SK-N-SH (cell line): ENCODE measurements around the gene KDM6B. TPM values are rescaled to one million over a fixed set of nuclear protein-coding genes. Genes with fewer than 3 reads are reported as not detected.
A peak's percentile ranks its signal among the peaks of the same experiment; 100 is the strongest.

ENCODE experiments used
- CTCF ChIA-PET: fragments of 300-600, 350-600 bp; formaldehyde crosslinking; extraction: SDS; loops from one replicate; lab custom pipeline; 2021; lab: Yijun Ruan, JAX
- POLR2A ChIA-PET: fragments of 350-600 bp; sonication (Branson Sonifier 250); formaldehyde crosslinking; extraction: SDS; loops from one replicate; lab custom pipeline; 2020; ENCODE audit warnings: antibody characterized with exemption, inconsistent platforms; lab: Yijun Ruan, JAX
- DNase-seq: peaks from one replicate; pipeline ENCODE4 v3.0.0; 2012
- H2AFZ ChIP-seq: fragments of 200-600 bp; sonication (generic); 2 replicates; pipeline ENCODE4 v1.8.1; 2016; ENCODE audit warnings: antibody characterized with exemption, mild to moderate bottlenecking, low read depth
- H3F3A ChIP-seq: fragments of 200-600 bp; sonication (generic); replicated peaks from 2 replicates; pipeline ENCODE3; 2016; ENCODE audit warnings: antibody characterized with exemption, mild to moderate bottlenecking; ENCODE audit not compliant: insufficient read depth
- H3K27ac ChIP-seq, 2 experiments: fragments of 200-500 bp in 1 of 2; fragments of 200-600 bp in 1 of 2; sonication (Bioruptor generic) in 1 of 2; sonication (generic), shearing (Covaris generic) in 1 of 2; 2 replicates each; pipeline versions ENCODE4 v1.5.1 to v1.6.1; 2014 to 2016; ENCODE audit warnings: low read depth in 2 of 2, inconsistent platforms in 1 of 2, low read length in 1 of 2, mild to moderate bottlenecking in 1 of 2, mixed read lengths in 1 of 2
- H3K27me3 ChIP-seq: fragments of 200-600 bp; sonication (generic), shearing (Covaris generic); 2 replicates; pipeline ENCODE4 v1.6.1; 2016; ENCODE audit warnings: mixed run types; ENCODE audit not compliant: insufficient read depth
- H3K36me3 ChIP-seq, 2 experiments: fragments of 200-500 bp in 1 of 2; fragments of 200-600 bp in 1 of 2; sonication (Bioruptor generic) in 1 of 2; sonication (generic) in 1 of 2; replicated peaks in 1 of 2; 2 replicates each; pipeline versions ENCODE3 to v1.5.1; 2014 to 2016; ENCODE audit warnings: low read length in 1 of 2, mild to moderate bottlenecking in 1 of 2; ENCODE audit not compliant: insufficient read depth in 2 of 2, control insufficient read depth in 1 of 2
- H3K4me1 ChIP-seq, 2 experiments: fragments of 200-500 bp in 1 of 2; fragments of 200-600 bp in 1 of 2; sonication (Bioruptor generic) in 1 of 2; sonication (generic), shearing (Covaris generic) in 1 of 2; 2 replicates each; pipeline versions ENCODE4 v1.5.1 to v1.6.1; 2014 to 2016; ENCODE audit warnings: low read depth in 1 of 2, low read length in 1 of 2, mixed run types in 1 of 2; ENCODE audit not compliant: insufficient read depth in 2 of 2, control insufficient read depth in 1 of 2
- H3K4me2 ChIP-seq: fragments of 200-600 bp; sonication (generic), shearing (Covaris generic); 2 replicates; pipeline ENCODE4 v1.6.1; 2017; ENCODE audit warnings: mixed run types
- H3K4me3 ChIP-seq, 2 experiments: fragments of 200-500 bp in 1 of 2; fragments of 200-600 bp in 1 of 2; sonication (Bioruptor generic) in 1 of 2; sonication (generic), shearing (Covaris generic) in 1 of 2; 2 replicates each; pipeline versions ENCODE4 v1.5.1 to v1.8.1; 2014 to 2016; ENCODE audit warnings: low read depth in 2 of 2, inconsistent platforms in 1 of 2, low read length in 1 of 2, mild to moderate bottlenecking in 1 of 2, mixed read lengths in 1 of 2, moderate library complexity in 1 of 2
- H3K79me2 ChIP-seq: fragments of 200-600 bp; sonication (generic); 2 replicates; pipeline ENCODE4 v1.8.1; 2017; ENCODE audit warnings: mild to moderate bottlenecking; ENCODE audit not compliant: insufficient read depth
- H3K9ac ChIP-seq: fragments of 200-600 bp; sonication (generic); 2 replicates; pipeline ENCODE4 v1.6.1; 2017; ENCODE audit warnings: mixed run types
- H3K9me2 ChIP-seq: fragments of 200-600 bp; sonication (generic); 2 replicates; pipeline ENCODE4 v1.6.1; 2017; ENCODE audit warnings: mixed run types
- H3K9me3 ChIP-seq: fragments of 200-600 bp; sonication (generic); 2 replicates; pipeline ENCODE4 v1.6.1; 2017; ENCODE audit warnings: mixed run types, mild to moderate bottlenecking, moderate library complexity
- H4K20me1 ChIP-seq: fragments of 200-600 bp; sonication (generic); 2 replicates; pipeline ENCODE4 v1.6.1; 2017; ENCODE audit warnings: mild to moderate bottlenecking, mixed run types; ENCODE audit not compliant: insufficient read depth
- CHD2 ChIP-seq: fragments of 150-350 bp; IDR thresholded peaks from 2 replicates; pipeline ENCODE4 v1.6.1; 2018; ENCODE audit warnings: low read length; ENCODE audit not compliant: partially characterized antibody
- ELF1 ChIP-seq: IDR thresholded peaks from 2 replicates; pipeline ENCODE4 v1.4.0; 2012
- FOSL2 ChIP-seq: IDR thresholded peaks from 2 replicates; pipeline ENCODE4 v1.4.0; 2012; ENCODE audit warnings: low read depth, mild to moderate bottlenecking, moderate library complexity, borderline replicate concordance
- FOXM1 ChIP-seq: IDR thresholded peaks from 2 replicates; pipeline ENCODE4 v1.4.0; 2012; ENCODE audit warnings: low read depth, mild to moderate bottlenecking
- GABPA ChIP-seq: IDR thresholded peaks from 2 replicates; pipeline ENCODE4 v1.4.0; 2012; ENCODE audit warnings: low read depth, mild to moderate bottlenecking
- GATA2 ChIP-seq: sonication (generic); formaldehyde crosslinking; IDR thresholded peaks from 2 replicates; pipeline ENCODE4 v1.5.0; 2020; ENCODE audit warnings: mild to moderate bottlenecking, missing genetic modification reagents
- JUND ChIP-seq: IDR thresholded peaks from 2 replicates; pipeline ENCODE4 v1.4.0; 2012
- NFIC ChIP-seq: IDR thresholded peaks from 2 replicates; pipeline ENCODE4 v1.4.0; 2012; ENCODE audit warnings: borderline replicate concordance
- NRF1 ChIP-seq: IDR thresholded peaks from 2 replicates; pipeline ENCODE4 v1.6.1; 2012; ENCODE audit warnings: low read depth, mild to moderate bottlenecking, low read length
- POLR2AphosphoS5 ChIP-seq: IDR thresholded peaks from 2 replicates; pipeline ENCODE4 v1.6.1; 2012; ENCODE audit warnings: low read depth, low read length
- RAD21 ChIP-seq: IDR thresholded peaks from 2 replicates; pipeline ENCODE4 v1.6.1; 2012; ENCODE audit warnings: mild to moderate bottlenecking, low read length
- RCOR1 ChIP-seq: fragments of 150-350 bp; IDR thresholded peaks from 2 replicates; pipeline ENCODE4 v1.6.1; 2017; ENCODE audit warnings: antibody characterized with exemption, low read length
- RFX5 ChIP-seq: IDR thresholded peaks from 2 replicates; pipeline ENCODE4 v1.6.1; 2012; ENCODE audit warnings: mild to moderate bottlenecking, improper control_type of control experiment, low read length
- SIN3A ChIP-seq: IDR thresholded peaks from 2 replicates; pipeline ENCODE4 v1.6.1; 2012; ENCODE audit warnings: low read depth, mild to moderate bottlenecking, low read length, moderate library complexity, borderline replicate concordance
- SMC3 ChIP-seq: IDR thresholded peaks from 2 replicates; pipeline ENCODE4 v1.6.1; 2012; ENCODE audit warnings: low read depth, low read length, improper control_type of control experiment
- TAF1 ChIP-seq: IDR thresholded peaks from 2 replicates; pipeline ENCODE4 v1.6.1; 2012; ENCODE audit warnings: low read depth, mild to moderate bottlenecking, low read length, moderate library complexity, borderline replicate concordance
- TCF12 ChIP-seq: IDR thresholded peaks from 2 replicates; pipeline ENCODE4 v1.4.0; 2012
- YY1 ChIP-seq: IDR thresholded peaks from 2 replicates; pipeline ENCODE4 v1.4.0; 2012; ENCODE audit warnings: low read depth, mild to moderate bottlenecking
- WGBS: methylation state at CpG from one replicate; pipeline ENCODE4 v1.1.6; 2017; ENCODE audit warnings: low lambda C conversion rate; 5-methylcytosine and 5-hydroxymethylcytosine counted together
- polyA plus RNA-seq, 3 experiments: library from polyadenylated mRNA; depleted of rRNA; stranded (reverse); fragments of >200 nt; gene quantifications; 2 replicates each; pipeline ENCODE4 v1.2.3, GENCODE V29; 2012
- TF ChIP-seq, protein P1 (sequence below): fragments of 150-350 bp; IDR thresholded peaks from 2 replicates; pipeline ENCODE4 v1.6.1; 2017; ENCODE audit warnings: antibody characterized with exemption, low read length, low read depth, borderline replicate concordance
- TF ChIP-seq, protein P2 (sequence below): fragments of 200-600 bp; sonication (generic); IDR thresholded peaks from 2 replicates; pipeline ENCODE4 v1.6.1; 2017; ENCODE audit warnings: antibody characterized with exemption, mild to moderate bottlenecking, moderate library complexity
- TF ChIP-seq, protein P3 (sequence below): IDR thresholded peaks from 2 replicates; pipeline ENCODE4 v1.4.0; 2012; ENCODE audit warnings: low read depth, borderline replicate concordance
- TF ChIP-seq, protein P4 (sequence below): fragments of 150-350 bp; IDR thresholded peaks from 2 replicates; pipeline ENCODE4 v1.6.1; 2016; ENCODE audit warnings: mild to moderate bottlenecking, low read depth, low read length
- TF ChIP-seq, protein P5 (sequence below): IDR thresholded peaks from 2 replicates; pipeline ENCODE4 v1.4.0; 2012; ENCODE audit warnings: low read depth, borderline replicate concordance

Gene KDM6B
- polyA plus RNA-seq, 1 of the 3 experiments (the other 2 are of a cell fraction): 2.6 TPM

DNA sequence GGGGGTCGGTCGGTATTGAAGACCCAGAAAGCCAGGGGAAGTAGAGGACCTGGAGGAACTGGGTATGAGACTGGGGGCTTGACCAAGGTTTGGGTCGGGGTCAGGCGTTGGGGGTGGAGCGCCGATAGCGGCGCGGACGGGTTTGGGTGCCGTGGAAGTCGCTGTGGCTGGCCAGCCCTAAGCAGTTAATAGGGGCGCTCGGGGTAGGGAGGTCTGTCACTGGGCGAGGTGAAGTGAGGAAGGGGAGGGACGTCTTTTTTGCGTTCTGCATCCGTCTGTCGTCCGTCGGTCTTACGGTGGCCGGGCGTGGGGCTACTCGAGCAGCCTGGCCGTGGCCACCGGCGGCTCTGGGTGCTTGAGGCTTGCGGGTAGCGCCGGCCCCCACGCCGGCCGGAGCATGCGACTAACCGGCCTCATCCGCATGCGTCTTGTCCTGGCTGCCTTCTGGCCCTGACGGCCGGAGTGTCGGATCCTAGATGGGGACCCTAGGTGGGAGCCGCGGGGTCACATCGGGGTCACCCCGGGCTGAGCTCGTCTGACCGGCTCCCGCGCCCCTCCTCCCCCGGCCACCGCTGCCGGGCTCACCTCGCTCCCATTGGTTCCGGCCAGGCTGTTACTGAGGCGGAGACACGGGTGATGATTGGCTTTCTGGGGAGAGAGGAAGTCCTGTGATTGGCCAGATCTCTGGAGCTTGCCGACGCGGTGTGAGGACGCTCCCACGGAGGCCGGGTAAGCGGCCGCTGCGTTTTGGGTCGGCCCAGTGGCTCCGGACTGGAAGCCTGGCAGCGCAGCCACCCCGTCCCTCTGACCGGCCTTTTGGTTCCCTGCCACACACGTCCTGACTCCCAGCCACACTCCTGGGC is 10.5 kb downstream of the KDM6B start:
- POLR2A ChIA-PET: interaction anchor here (0.8 to 2.1 kb wide), 6 partner anchors 8 to 158 kb away, joined by 3 to 19 read pairs (median 4); partner anchors contain the start of genes CYB5D1, EFNB3, KDM6B and NAA38
- no peak; the same call in 1 of the 2 replicates for TF ChIP-seq ELF1
- TF ChIP-seq GABPA: no peak
- no peak for TF ChIP-seq RAD21
- TF ChIP-seq JUND: no peak
- peak; percentile 27; the same call in 1 of the 2 replicates for TF ChIP-seq POLR2AphosphoS5
- TF ChIP-seq SIN3A: no peak
- TF ChIP-seq, protein P1, sequence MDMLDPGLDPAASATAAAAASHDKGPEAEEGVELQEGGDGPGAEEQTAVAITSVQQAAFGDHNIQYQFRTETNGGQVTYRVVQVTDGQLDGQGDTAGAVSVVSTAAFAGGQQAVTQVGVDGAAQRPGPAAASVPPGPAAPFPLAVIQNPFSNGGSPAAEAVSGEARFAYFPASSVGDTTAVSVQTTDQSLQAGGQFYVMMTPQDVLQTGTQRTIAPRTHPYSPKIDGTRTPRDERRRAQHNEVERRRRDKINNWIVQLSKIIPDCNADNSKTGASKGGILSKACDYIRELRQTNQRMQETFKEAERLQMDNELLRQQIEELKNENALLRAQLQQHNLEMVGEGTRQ: no peak
- peak; percentile 94 for TF ChIP-seq RFX5
- TF ChIP-seq, protein P2, sequence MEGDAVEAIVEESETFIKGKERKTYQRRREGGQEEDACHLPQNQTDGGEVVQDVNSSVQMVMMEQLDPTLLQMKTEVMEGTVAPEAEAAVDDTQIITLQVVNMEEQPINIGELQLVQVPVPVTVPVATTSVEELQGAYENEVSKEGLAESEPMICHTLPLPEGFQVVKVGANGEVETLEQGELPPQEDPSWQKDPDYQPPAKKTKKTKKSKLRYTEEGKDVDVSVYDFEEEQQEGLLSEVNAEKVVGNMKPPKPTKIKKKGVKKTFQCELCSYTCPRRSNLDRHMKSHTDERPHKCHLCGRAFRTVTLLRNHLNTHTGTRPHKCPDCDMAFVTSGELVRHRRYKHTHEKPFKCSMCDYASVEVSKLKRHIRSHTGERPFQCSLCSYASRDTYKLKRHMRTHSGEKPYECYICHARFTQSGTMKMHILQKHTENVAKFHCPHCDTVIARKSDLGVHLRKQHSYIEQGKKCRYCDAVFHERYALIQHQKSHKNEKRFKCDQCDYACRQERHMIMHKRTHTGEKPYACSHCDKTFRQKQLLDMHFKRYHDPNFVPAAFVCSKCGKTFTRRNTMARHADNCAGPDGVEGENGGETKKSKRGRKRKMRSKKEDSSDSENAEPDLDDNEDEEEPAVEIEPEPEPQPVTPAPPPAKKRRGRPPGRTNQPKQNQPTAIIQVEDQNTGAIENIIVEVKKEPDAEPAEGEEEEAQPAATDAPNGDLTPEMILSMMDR: no peak
- TF ChIP-seq FOSL2: no peak
- TF ChIP-seq YY1: no peak
- TF ChIP-seq, protein P3, sequence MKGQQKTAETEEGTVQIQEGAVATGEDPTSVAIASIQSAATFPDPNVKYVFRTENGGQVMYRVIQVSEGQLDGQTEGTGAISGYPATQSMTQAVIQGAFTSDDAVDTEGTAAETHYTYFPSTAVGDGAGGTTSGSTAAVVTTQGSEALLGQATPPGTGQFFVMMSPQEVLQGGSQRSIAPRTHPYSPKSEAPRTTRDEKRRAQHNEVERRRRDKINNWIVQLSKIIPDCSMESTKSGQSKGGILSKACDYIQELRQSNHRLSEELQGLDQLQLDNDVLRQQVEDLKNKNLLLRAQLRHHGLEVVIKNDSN: no peak
- TF ChIP-seq, protein P4, sequence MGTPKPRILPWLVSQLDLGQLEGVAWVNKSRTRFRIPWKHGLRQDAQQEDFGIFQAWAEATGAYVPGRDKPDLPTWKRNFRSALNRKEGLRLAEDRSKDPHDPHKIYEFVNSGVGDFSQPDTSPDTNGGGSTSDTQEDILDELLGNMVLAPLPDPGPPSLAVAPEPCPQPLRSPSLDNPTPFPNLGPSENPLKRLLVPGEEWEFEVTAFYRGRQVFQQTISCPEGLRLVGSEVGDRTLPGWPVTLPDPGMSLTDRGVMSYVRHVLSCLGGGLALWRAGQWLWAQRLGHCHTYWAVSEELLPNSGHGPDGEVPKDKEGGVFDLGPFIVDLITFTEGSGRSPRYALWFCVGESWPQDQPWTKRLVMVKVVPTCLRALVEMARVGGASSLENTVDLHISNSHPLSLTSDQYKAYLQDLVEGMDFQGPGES: peak; percentile 40; the same call in 1 of the 2 replicates
- peak; percentile 87 for TF ChIP-seq CHD2
- no peak for TF ChIP-seq RCOR1
- TF ChIP-seq GATA2 (CRISPR knock-in tag): no peak
- no peak for TF ChIP-seq SMC3
- TF ChIP-seq, protein P5, sequence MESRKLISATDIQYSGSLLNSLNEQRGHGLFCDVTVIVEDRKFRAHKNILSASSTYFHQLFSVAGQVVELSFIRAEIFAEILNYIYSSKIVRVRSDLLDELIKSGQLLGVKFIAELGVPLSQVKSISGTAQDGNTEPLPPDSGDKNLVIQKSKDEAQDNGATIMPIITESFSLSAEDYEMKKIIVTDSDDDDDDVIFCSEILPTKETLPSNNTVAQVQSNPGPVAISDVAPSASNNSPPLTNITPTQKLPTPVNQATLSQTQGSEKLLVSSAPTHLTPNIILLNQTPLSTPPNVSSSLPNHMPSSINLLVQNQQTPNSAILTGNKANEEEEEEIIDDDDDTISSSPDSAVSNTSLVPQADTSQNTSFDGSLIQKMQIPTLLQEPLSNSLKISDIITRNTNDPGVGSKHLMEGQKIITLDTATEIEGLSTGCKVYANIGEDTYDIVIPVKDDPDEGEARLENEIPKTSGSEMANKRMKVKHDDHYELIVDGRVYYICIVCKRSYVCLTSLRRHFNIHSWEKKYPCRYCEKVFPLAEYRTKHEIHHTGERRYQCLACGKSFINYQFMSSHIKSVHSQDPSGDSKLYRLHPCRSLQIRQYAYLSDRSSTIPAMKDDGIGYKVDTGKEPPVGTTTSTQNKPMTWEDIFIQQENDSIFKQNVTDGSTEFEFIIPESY: no peak
- TF ChIP-seq FOXM1: no peak
- TF ChIP-seq TAF1: 0 out of 2 replicates have a peak, but pooled peaks have one; percentile 9
- TF ChIP-seq NRF1: no peak
- no peak for TF ChIP-seq NFIC
- no peak for TF ChIP-seq TCF12

More for the DNA sequence above, 10.5 kb downstream of the KDM6B start:
- peak overlapping the region; percentile 86 to 100 for H3K27ac ChIP-seq
- CTCF ChIA-PET: interaction anchor here (1.0 to 4.1 kb wide), 10 partner anchors 10 to 320 kb away, joined by 3 to 37 read pairs (median 6); partner anchors contain the start of gene KDM6B
- H3K9ac ChIP-seq: peak overlapping the region; percentile 99
- no peaks in the 10 kb centered on the region for H3K9me3 ChIP-seq
- H3K79me2 ChIP-seq: peaks cover 49% of the 10 kb centered on the region
- H4K20me1 ChIP-seq: peaks cover 43% of the 10 kb centered on the region
- H2AFZ ChIP-seq: peak overlapping the region; percentile 63; the same call in 1 of the 2 replicates
- H3K4me1 ChIP-seq: peaks cover 26 to 32% of the 10 kb centered on the region in 2 experiments
- H3K4me3 ChIP-seq: peak overlapping the region; percentile 66 to 67
- WGBS: under 1% methylated on average over 29 of the region's 71 CpGs
- H3F3A ChIP-seq: peaks cover 37% of the 10 kb centered on the region
- peak; percentile 93 for DNase-seq
- H3K36me3 ChIP-seq: peaks cover 8 to 45% of the 10 kb centered on the region in 2 experiments
- peak overlapping the region; percentile 92 for H3K4me2 ChIP-seq
- no peaks in the 10 kb centered on the region for H3K9me2 ChIP-seq
- H3K27me3 ChIP-seq: no peaks in the 10 kb centered on the region
